H1 (cell line): ENCODE results near the gene MXD3. TPM values are rescaled to one million over a fixed set of nuclear protein-coding genes. Genes with fewer than 3 reads are reported as not detected.
A peak's percentile ranks its signal among the peaks of the same experiment; 100 is the strongest.

ENCODE experiments used
- CTCF ChIA-PET: fragments of 300-600 bp; sonication (Branson Sonifier 250); formaldehyde crosslinking; loops from one replicate; lab custom pipeline; 2021; ENCODE audit not compliant: partially characterized antibody; lab: Charles Lee
- POLR2A ChIA-PET: fragments of 300-600 bp; sonication (Branson Sonifier 250); formaldehyde crosslinking; loops from one replicate; lab custom pipeline; 2021; ENCODE audit warnings: inconsistent platforms; ENCODE audit not compliant: partially characterized antibody; lab: Charles Lee
- DNase-seq, 2 experiments: peaks; one replicate each; pipeline versions ENCODE4 v3.0.0 to v3.0.0-alpha.2; 2010 to 2022; ENCODE audit warnings: low spot score in 2 of 2, low read depth in 1 of 2, mixed read lengths in 1 of 2
- FAIRE-seq: peaks from 2 replicates; lab custom pipeline; 2011; peaks lifted over from hg19 to GRCh38; lab: Jason Lieb, UNC
- H2AFZ ChIP-seq: 2 replicates; pipeline ENCODE4 v1.8.1; 2012; ENCODE audit warnings: low read length, inconsistent platforms
- H2AK5ac ChIP-seq: 2 replicates; pipeline ENCODE4 v1.6.1; 2013; ENCODE audit warnings: low read depth, low read length
- H2BK120ac ChIP-seq: replicated peaks from 2 replicates; pipeline ENCODE3; 2013; ENCODE audit warnings: low read depth, low read length, inconsistent platforms
- H2BK12ac ChIP-seq: 2 replicates; pipeline ENCODE4 v1.6.1; 2013; ENCODE audit warnings: low read depth, low read length
- H2BK15ac ChIP-seq: 2 replicates; pipeline ENCODE4 v1.6.1; 2013; ENCODE audit warnings: low read length
- H2BK20ac ChIP-seq: 2 replicates; pipeline ENCODE4 v1.6.1; 2013; ENCODE audit warnings: low read length
- H2BK5ac ChIP-seq: 2 replicates; pipeline ENCODE4 v1.6.1; 2013; ENCODE audit warnings: low read depth, low read length
- H3K14ac ChIP-seq: 2 replicates; pipeline ENCODE4 v1.6.1; 2013; ENCODE audit warnings: inconsistent platforms; ENCODE audit not compliant: insufficient read length
- H3K18ac ChIP-seq: 2 replicates; pipeline ENCODE4 v1.6.1; 2013; ENCODE audit warnings: low read length; ENCODE audit errors: extremely low read depth
- H3K23ac ChIP-seq: 2 replicates; pipeline ENCODE4 v1.6.1; 2013; ENCODE audit warnings: inconsistent platforms; ENCODE audit not compliant: insufficient read length
- H3K23me2 ChIP-seq: 2 replicates; pipeline ENCODE4 v1.6.1; 2013; ENCODE audit warnings: low read depth, low read length
- H3K27ac ChIP-seq: 2 replicates; pipeline ENCODE4 v1.6.1; 2011; ENCODE audit warnings: low read depth, low read length, inconsistent platforms
- H3K27me3 ChIP-seq, 4 experiments: replicated peaks in 1 of 4; 1 replicate in 1 of 4; 2 replicates in 3 of 4; pipeline versions ENCODE4 v1.6.1 to v1.8.1; 2011 to 2013; ENCODE audit warnings: low read length in 3 of 4, mild to moderate bottlenecking in 3 of 4, inconsistent platforms in 2 of 4, mixed read lengths in 2 of 4, moderate library complexity in 1 of 4; ENCODE audit not compliant: control insufficient read depth in 3 of 4, insufficient read depth in 3 of 4; ENCODE audit errors: extremely low read depth in 1 of 4
- H3K36me3 ChIP-seq, 4 experiments: 2 replicates each; pipeline versions ENCODE4 v1.6.1 to v1.8.1; 2011 to 2013; ENCODE audit warnings: mild to moderate bottlenecking in 4 of 4, low read length in 3 of 4, moderate library complexity in 2 of 4, control low read depth in 1 of 4, inconsistent platforms in 1 of 4; ENCODE audit not compliant: insufficient read depth in 4 of 4, control insufficient read depth in 2 of 4
- H3K4ac ChIP-seq: replicated peaks from 2 replicates; pipeline ENCODE3; 2013; ENCODE audit warnings: low read length, low read depth, mixed read lengths, inconsistent platforms; ENCODE audit not compliant: insufficient read length
- H3K4me1 ChIP-seq, 4 experiments: replicated peaks in 1 of 4; 1 replicate in 1 of 4; 2 replicates in 3 of 4; pipeline versions ENCODE4 v1.6.1 to v1.8.1; 2011 to 2013; ENCODE audit warnings: low read length in 3 of 4, inconsistent platforms in 2 of 4, mixed read lengths in 1 of 4; ENCODE audit not compliant: insufficient read depth in 4 of 4, control insufficient read depth in 3 of 4
- H3K4me2 ChIP-seq, 2 experiments: 2 replicates each; pipeline versions ENCODE4 v1.6.1 to v1.8.1; 2011 to 2013; ENCODE audit warnings: low read depth in 2 of 2, low read length in 2 of 2, control low read depth in 1 of 2, inconsistent platforms in 1 of 2, mild to moderate bottlenecking in 1 of 2; ENCODE audit not compliant: insufficient read depth in 1 of 2
- H3K4me3 ChIP-seq, 4 experiments: fragments of 200-600, 300-600 bp in 1 of 4; sonication (generic), shearing (Covaris generic), sonication (Bioruptor Twin) in 1 of 4; 2 replicates each; pipeline versions ENCODE4 v1.5.1 to v1.8.1; 2011 to 2016; ENCODE audit warnings: low read length in 4 of 4, low read depth in 3 of 4, control low read depth in 2 of 4, inconsistent platforms in 2 of 4, mild to moderate bottlenecking in 2 of 4, mixed read lengths in 1 of 4, moderate library complexity in 1 of 4; ENCODE audit not compliant: insufficient read depth in 2 of 4; ENCODE audit errors: extremely low read depth in 1 of 4
- H3K56ac ChIP-seq: replicated peaks from 2 replicates; pipeline ENCODE3; 2013; ENCODE audit warnings: low read depth, mild to moderate bottlenecking, mixed read lengths, low read length, inconsistent platforms; ENCODE audit not compliant: insufficient read length
- H3K79me1 ChIP-seq: 2 replicates; pipeline ENCODE4 v1.6.1; 2013; ENCODE audit warnings: low read depth, low read length, control low read depth
- H3K79me2 ChIP-seq, 2 experiments: 2 replicates each; pipeline versions ENCODE4 v1.6.1 to v1.8.1; 2012 to 2013; ENCODE audit warnings: low read length in 2 of 2, mild to moderate bottlenecking in 2 of 2, inconsistent platforms in 1 of 2; ENCODE audit not compliant: insufficient read depth in 2 of 2, control insufficient read depth in 1 of 2
- H3K9ac ChIP-seq, 4 experiments: replicated peaks in 1 of 4; 1 replicate in 1 of 4; 2 replicates in 3 of 4; pipeline versions ENCODE4 v1.6.1 to v1.8.1; 2011 to 2013; ENCODE audit warnings: low read depth in 3 of 4, low read length in 3 of 4, control low read depth in 2 of 4, mild to moderate bottlenecking in 2 of 4, moderate library complexity in 2 of 4, inconsistent platforms in 1 of 4; ENCODE audit errors: extremely low read depth in 1 of 4
- H3K9me3 ChIP-seq, 2 experiments: 2 replicates each; pipeline versions ENCODE4 v1.6.1 to v1.8.1; 2012 to 2013; ENCODE audit warnings: mild to moderate bottlenecking in 2 of 2, moderate library complexity in 2 of 2, control low read depth in 1 of 2, inconsistent platforms in 1 of 2, low read depth in 1 of 2, low read length in 1 of 2, mixed read lengths in 1 of 2; ENCODE audit not compliant: insufficient read depth in 2 of 2
- H4K20me1 ChIP-seq, 2 experiments: replicated peaks in 1 of 2; 2 replicates each; pipeline versions ENCODE3 to v1.8.1; 2011 to 2013; ENCODE audit warnings: inconsistent platforms in 2 of 2, low read length in 2 of 2, mild to moderate bottlenecking in 1 of 2; ENCODE audit not compliant: insufficient read depth in 2 of 2, control insufficient read depth in 1 of 2
- H4K5ac ChIP-seq: 2 replicates; pipeline ENCODE4 v1.6.1; 2013; ENCODE audit warnings: low read length, low read depth, mixed read lengths, inconsistent platforms; ENCODE audit not compliant: insufficient read length
- H4K8ac ChIP-seq: 2 replicates; pipeline ENCODE4 v1.8.0; 2013; ENCODE audit warnings: mild to moderate bottlenecking, moderate library complexity, low read length, inconsistent platforms; ENCODE audit not compliant: insufficient read depth; ENCODE audit errors: extremely low read depth
- H4K91ac ChIP-seq: replicated peaks from 2 replicates; pipeline ENCODE3; 2013; ENCODE audit warnings: low read length, mixed read lengths, inconsistent platforms; ENCODE audit not compliant: insufficient read length
- ASH2L ChIP-seq: fragments of 200-600, 300-600 bp; sonication (generic); IDR thresholded peaks from one replicate; pipeline ENCODE4 v1.7.1; 2017; ENCODE audit warnings: low read length
- CHD1 ChIP-seq: IDR thresholded peaks from 2 replicates; pipeline ENCODE4 v1.6.1; 2012; ENCODE audit warnings: low read depth, low read length, improper control_type of control experiment
- EGR1 ChIP-seq: IDR thresholded peaks from 2 replicates; pipeline ENCODE4 v1.6.1; 2011; ENCODE audit warnings: low read depth, low read length, borderline replicate concordance
- YY1 ChIP-seq: IDR thresholded peaks from 2 replicates; pipeline ENCODE4 v1.6.1; 2011; ENCODE audit warnings: low read depth, mild to moderate bottlenecking, low read length
- WGBS, 2 experiments: shearing (Covaris generic) in 1 of 2; methylation state at CpG; one replicate each; pipeline versions ENCODE4 v1.1.6 to v1.1.7; 2013 to 2015; ENCODE audit warnings: low lambda C conversion rate in 2 of 2, mixed read lengths in 2 of 2, inconsistent platforms in 1 of 2, low coverage in 1 of 2, missing lambda C conversion rate in 1 of 2; ENCODE audit not compliant: insufficient replicate concordance in 2 of 2, insufficient coverage in 1 of 2, insufficient read length in 1 of 2; ENCODE audit errors: extremely low coverage in 1 of 2, missing lambda C conversion rate in 1 of 2; 5-methylcytosine and 5-hydroxymethylcytosine counted together
- polyA plus RNA-seq, 7 experiments: library from polyadenylated mRNA; depleted of rRNA in 3 of 7; stranded (reverse) in 5 of 7; unstranded in 2 of 7; fragments of >200 nt in 5 of 7; fragments of 200-250 nt in 2 of 7; gene quantifications; 1 replicate in 5 of 7; 2 replicates in 1 of 7; 4 replicates in 1 of 7; pipeline versions ENCODE4 v1.2.1 to v1.2.3, GENCODE V29; 2011 to 2013; ENCODE audit warnings: missing spikeins in 2 of 7, mixed read lengths in 2 of 7
- total RNA-seq: library from RNA; stranded (reverse); fragmentation: NEBNext Ultra II Directional; extraction: Animal tissue kit (Norgen Biotek cat#: 25700); gene quantifications from 2 replicates; pipeline ENCODE4 v1.2.1, GENCODE V29; 2021

The MXD3 gene
- total and polyA plus RNA-seq, 2 of the 8 experiments (the other 6 are each of a cell fraction or from before 2014, with no cell fraction given): 6.5 to 7.7 TPM

- no peak overlapping the region for H2BK120ac ChIP-seq
- peaks cover 13% of the 10 kb centered on the region; the same call in 1 of the 2 replicates for H3K23me2 ChIP-seq
- peaks cover 0 to 18% (median 5%) of the 10 kb centered on the region in 4 experiments; a peak in 5 of 7 replicates for H3K4me1 ChIP-seq
- 71% methylated on average over 17 of the region's 19 CpGs; no CpG with 5 or more reads in 1 of the 2 experiments for WGBS, 2 experiments
- peak overlapping the region; percentile 43 for H3K27ac ChIP-seq
- no peak overlapping the region for H2AFZ ChIP-seq
- H3K36me3 ChIP-seq: peaks cover 3 to 27% (median 13%) of the 10 kb centered on the region in 4 experiments; a peak in 6 of 8 replicates
- ChIA-PET POLR2A (interaction anchor here (0.7 to 12.1 kb wide), 7 partner anchors 55 to 182 kb away, joined by 3 to 111 read pairs (median 4); partner anchors contain the start of gene NSD1), CTCF (interaction anchor here (0.7 to 1.4 kb wide), 3 partner anchors 74 to 232 kb away, joined by 3 read pairs; no protein-coding TSS in a partner anchor)
- H3K27me3 ChIP-seq: no peaks in the 10 kb centered on the region
- H2BK20ac ChIP-seq: no peak overlapping the region
- H3K4me3 ChIP-seq: peak overlapping the region; percentile 91 to 99 (median 94)
- peak overlapping the region; percentile 67 to 96 for H3K4me2 ChIP-seq
- no peak overlapping the region for H4K8ac ChIP-seq
- H4K20me1 ChIP-seq: peaks cover 9 to 13% of the 10 kb centered on the region in 2 experiments
- DNase-seq (no peak), FAIRE-seq (no peak)
- H3K9me3 ChIP-seq: no peaks in the 10 kb centered on the region
- H4K5ac ChIP-seq: no peak overlapping the region
- peak overlapping the region; percentile 63; the same call in 1 of the 2 replicates for H2BK5ac ChIP-seq
- H2AK5ac ChIP-seq: no peak overlapping the region
- H2BK15ac ChIP-seq: no peak overlapping the region
- H3K9ac ChIP-seq: peak overlapping the region in 3 of 4 experiments; percentile 81 to 95 (median 87); a peak in 6 of 7 replicates
- no peak overlapping the region for H3K56ac ChIP-seq
- H3K18ac ChIP-seq: no peak overlapping the region
- H3K79me2 ChIP-seq: peaks cover 10 to 19% of the 10 kb centered on the region in 2 experiments
- 0 out of 2 replicates have a peak overlapping the region, but pooled peaks have one; percentile 60 for H2BK12ac ChIP-seq
- peaks cover 9% of the 10 kb centered on the region for H3K79me1 ChIP-seq
- peak overlapping the region; percentile 12 for H3K4ac ChIP-seq
- H3K23ac ChIP-seq: no peak overlapping the region
- H3K14ac ChIP-seq: no peak overlapping the region
- TF ChIP-seq YY1 (no peak), EGR1 (no peak), ASH2L (no peak), CHD1 (no peak)
- TF ChIP-seq, all 59 proteins: peak for 0
- no peak overlapping the region for H4K91ac ChIP-seq
Measured at GRCh38 chr5:177304392-177305119, 7.1 kb downstream of the MXD3 start.
